Mesothelial cell of epicardium (in vitro differentiated cells): ENCODE data around the gene STX11. TPM values are rescaled to one million over a fixed set of nuclear protein-coding genes. Genes with fewer than 3 reads are reported as not detected.
A peak's percentile ranks its signal among the peaks of the same experiment; 100 is the strongest.

Source experiments
- DNase-seq, 2 experiments: peaks; one replicate each; pipeline ENCODE4 v3.0.0; 2021; ENCODE audit warnings: low spot score in 2 of 2; ENCODE audit not compliant: unreplicated experiment in 2 of 2
- H3K27ac Mint-ChIP-seq: 2 replicates; pipeline ENCODE4 v1.8.0; 2021; ENCODE audit warnings: mixed read lengths
- H3K27me3 Mint-ChIP-seq: 2 replicates; pipeline ENCODE4 v1.8.0; 2021; ENCODE audit warnings: low read depth, mixed read lengths
- H3K36me3 Mint-ChIP-seq: 2 replicates; pipeline ENCODE4 v1.8.0; 2021; ENCODE audit warnings: mixed read lengths
- H3K4me1 Mint-ChIP-seq: 2 replicates; pipeline ENCODE4 v1.8.0; 2021; ENCODE audit warnings: mixed read lengths
- H3K4me3 Mint-ChIP-seq: 2 replicates; pipeline ENCODE4 v1.8.0; 2021; ENCODE audit warnings: mild to moderate bottlenecking, moderate library complexity, mixed read lengths
- H3K9me3 Mint-ChIP-seq: 2 replicates; pipeline ENCODE4 v1.8.0; 2021; ENCODE audit warnings: mixed read lengths
- total RNA-seq: library from RNA; stranded (reverse); gene quantifications from 3 replicates; pipeline ENCODE4 v1.2.1, GENCODE V29; 2021
- TF ChIP-seq, protein P1 (sequence below): fragments of 200-600 bp; sonication (generic); IDR thresholded peaks from one replicate; pipeline ENCODE4 v1.5.0; 2021; ENCODE audit warnings: antibody characterized with exemption; ENCODE audit not compliant: unreplicated experiment

The STX11 gene
- 4.5 to 4.9 TPM (median 4.6 TPM) in 3 replicates for total RNA-seq

GRCh38 chr6:144149894-144150709 lies at the start of gene STX11:
Gene STX11 (plus strand): TSS chr6:144150517. CDS start chr6:144186628, 36,111 bp downstream.
- peak; percentile 35 to 73 for DNase-seq
- no peaks in the 10 kb centered on the region for H3K36me3 Mint-ChIP-seq
- H3K9me3 Mint-ChIP-seq, result no peaks in the 10 kb centered on the region
- H3K4me1 Mint-ChIP-seq, result peaks cover 19% of the 10 kb centered on the region
- peaks cover 51% of the 10 kb centered on the region for H3K27me3 Mint-ChIP-seq
- TF ChIP-seq, protein P1, sequence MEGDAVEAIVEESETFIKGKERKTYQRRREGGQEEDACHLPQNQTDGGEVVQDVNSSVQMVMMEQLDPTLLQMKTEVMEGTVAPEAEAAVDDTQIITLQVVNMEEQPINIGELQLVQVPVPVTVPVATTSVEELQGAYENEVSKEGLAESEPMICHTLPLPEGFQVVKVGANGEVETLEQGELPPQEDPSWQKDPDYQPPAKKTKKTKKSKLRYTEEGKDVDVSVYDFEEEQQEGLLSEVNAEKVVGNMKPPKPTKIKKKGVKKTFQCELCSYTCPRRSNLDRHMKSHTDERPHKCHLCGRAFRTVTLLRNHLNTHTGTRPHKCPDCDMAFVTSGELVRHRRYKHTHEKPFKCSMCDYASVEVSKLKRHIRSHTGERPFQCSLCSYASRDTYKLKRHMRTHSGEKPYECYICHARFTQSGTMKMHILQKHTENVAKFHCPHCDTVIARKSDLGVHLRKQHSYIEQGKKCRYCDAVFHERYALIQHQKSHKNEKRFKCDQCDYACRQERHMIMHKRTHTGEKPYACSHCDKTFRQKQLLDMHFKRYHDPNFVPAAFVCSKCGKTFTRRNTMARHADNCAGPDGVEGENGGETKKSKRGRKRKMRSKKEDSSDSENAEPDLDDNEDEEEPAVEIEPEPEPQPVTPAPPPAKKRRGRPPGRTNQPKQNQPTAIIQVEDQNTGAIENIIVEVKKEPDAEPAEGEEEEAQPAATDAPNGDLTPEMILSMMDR, result no peak
- peak within 1 kb of the TSS; percentile 83 for H3K4me3 Mint-ChIP-seq
- peak within 1 kb of the TSS; percentile 90 for H3K27ac Mint-ChIP-seq

- H3K4me1 Mint-ChIP-seq, result peaks cover 1% of the 10 kb centered on the region
- H3K27ac Mint-ChIP-seq, result no peak overlapping the region
- H3K4me3 Mint-ChIP-seq, result no peak overlapping the region
- peaks cover 17% of the 10 kb centered on the region for H3K27me3 Mint-ChIP-seq
- H3K36me3 Mint-ChIP-seq, result no peaks in the 10 kb centered on the region
- H3K9me3 Mint-ChIP-seq, result no peaks in the 10 kb centered on the region
- no peak for DNase-seq
- TF ChIP-seq, protein P1, result no peak
These were observed 47.2 kb upstream of the STX11 start for GRCh38 chr6:144103026-144103563.

DNA sequence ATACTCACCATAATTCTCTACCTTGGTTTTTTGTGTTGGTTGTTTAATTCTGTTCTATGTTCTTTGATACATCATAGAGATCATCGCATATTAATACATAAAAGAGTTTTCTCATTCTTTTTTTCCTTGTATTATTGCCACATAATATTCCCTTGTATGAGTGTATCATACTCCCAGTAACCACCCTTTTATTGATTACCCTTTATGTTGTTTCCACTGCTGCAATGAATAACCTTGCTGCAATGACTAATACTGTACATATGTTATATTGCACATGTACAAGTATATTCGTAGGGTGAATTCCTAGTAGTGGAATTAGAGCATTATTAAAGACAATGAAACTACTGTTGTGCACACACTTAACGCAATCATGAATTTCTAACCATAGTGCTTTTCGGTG lies 45.8 kb upstream of the STX11 start:
- Mint-ChIP-seq H3K9me3 (no peaks in the 10 kb centered on the region), H3K4me1 (peaks cover 1% of the 10 kb centered on the region), H3K36me3 (no peaks in the 10 kb centered on the region), H3K27ac (no peak overlapping the region), H3K27me3 (peaks cover 10% of the 10 kb centered on the region), H3K4me3 (no peak overlapping the region)
- no peak for DNase-seq
- TF ChIP-seq, protein P1, result no peak

DNA sequence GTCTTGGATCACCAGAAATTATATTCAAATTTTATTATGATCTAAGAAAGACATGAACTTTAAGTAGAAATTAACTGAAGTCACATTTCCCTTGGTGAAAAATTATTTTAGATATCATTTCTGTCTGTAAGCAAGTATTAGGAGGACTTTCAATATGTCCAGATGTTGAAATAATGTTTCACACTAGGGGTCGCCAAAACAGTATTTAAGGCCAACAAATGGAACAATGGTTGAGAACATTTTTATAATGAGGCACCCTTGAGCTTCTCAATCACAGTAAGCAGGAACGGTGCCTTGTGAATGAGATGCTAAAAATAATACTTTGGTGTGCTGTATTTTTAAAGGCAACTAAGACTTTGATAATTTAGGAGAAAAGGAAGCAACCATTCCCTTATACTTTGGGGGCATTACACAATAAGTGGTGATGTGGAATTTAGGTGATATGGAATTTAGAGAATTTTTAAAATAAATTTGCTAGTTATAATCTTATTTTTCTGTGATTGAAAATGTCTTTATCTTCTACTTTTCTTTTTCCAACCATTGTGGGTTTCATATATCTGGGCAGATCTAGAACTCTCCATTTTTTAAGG lies 45.3 kb upstream of the STX11 start:
- Mint-ChIP-seq H3K9me3 (no peaks in the 10 kb centered on the region), H3K27ac (no peak overlapping the region), H3K4me3 (no peak overlapping the region), H3K27me3 (peaks cover 7% of the 10 kb centered on the region), H3K4me1 (peaks cover 6% of the 10 kb centered on the region), H3K36me3 (no peaks in the 10 kb centered on the region)
- TF ChIP-seq, protein P1, result peak; percentile 66
- no peak for DNase-seq

GRCh38 chr6:144106206-144106605 lies 44.1 kb upstream of the STX11 start:
- no peaks in the 10 kb centered on the region for H3K9me3 Mint-ChIP-seq
- no peak for DNase-seq
- H3K36me3 Mint-ChIP-seq, result no peaks in the 10 kb centered on the region
- no peaks in the 10 kb centered on the region for H3K27me3 Mint-ChIP-seq
- TF ChIP-seq, protein P1, result no peak
- H3K27ac Mint-ChIP-seq, result no peak overlapping the region
- no peak overlapping the region for H3K4me3 Mint-ChIP-seq
- peaks cover 6% of the 10 kb centered on the region for H3K4me1 Mint-ChIP-seq
